Activated T-cell treated with anti-CD3 and anti-CD28 coated beads for 1 hour (primary cell): Measurements from ENCODE around the gene SARDH.
"Not testable (repeated sequence)": the region's sequence is repeated elsewhere in the genome, so short reads cannot be mapped to it uniquely, and the experiment has no call there.

ENCODE experiments used
- DNase-seq: peaks from one replicate; pipeline ENCODE4 v3.0.0-alpha.2; 2020; ENCODE audit warnings: low read depth

Gene SARDH

GRCh38 chr9:133632806-133633680 lies 105.1 kb downstream of the SARDH start:
- DNase-seq: no peak

- DNase-seq: no peak
These were observed 107.0 kb downstream of the SARDH start for GRCh38 chr9:133631111-133631510.

- DNase-seq: no peak
These were observed 108.7 kb downstream of the SARDH start for GRCh38 chr9:133629221-133630110.

- DNase-seq: no peak
These were observed 109.4 kb downstream of the SARDH start for GRCh38 chr9:133628766-133629165.

- DNase-seq: no peak
These were observed 110.8 kb downstream of the SARDH start for GRCh38 chr9:133627341-133627740.

GRCh38 chr9:133626008-133626407 lies 112.1 kb downstream of the SARDH start:
- not testable (repeated sequence) for DNase-seq

- DNase-seq: no peak
These were observed 115.6 kb downstream of the SARDH start for GRCh38 chr9:133622555-133622954.

GRCh38 chr9:133621725-133622267 lies 116.4 kb downstream of the SARDH start:
- no peak for DNase-seq

- peak; percentile 41 for DNase-seq
These were observed 118.4 kb downstream of the SARDH start for GRCh38 chr9:133619791-133620190.

GRCh38 chr9:133618726-133619125 lies 119.4 kb downstream of the SARDH start:
- no peak for DNase-seq

GRCh38 chr9:133616643-133617405 lies 121.3 kb downstream of the SARDH start:
- no peak for DNase-seq

GRCh38 chr9:133615606-133616188 lies 122.5 kb downstream of the SARDH start:
- no peak for DNase-seq

- no peak for DNase-seq
These were observed 123.0 kb downstream of the SARDH start for GRCh38 chr9:133615186-133615585.

GRCh38 chr9:133614678-133615077 lies 123.5 kb downstream of the SARDH start:
- no peak for DNase-seq

GRCh38 chr9:133614056-133614455 lies 124.1 kb downstream of the SARDH start:
- DNase-seq: no peak
